Fibroblast of mammary gland (primary cell): ENCODE data around the gene C2CD5.
"Not testable (repeated sequence)": the region's sequence is repeated elsewhere in the genome, so short reads cannot be mapped to it uniquely, and the experiment has no call there.

Source experiments
- DNase-seq: peaks from one replicate; pipeline ENCODE4 v3.0.0-alpha.2; 2010; ENCODE audit warnings: low read depth
- H3K4me3 ChIP-seq: 2 replicates; pipeline ENCODE4 v1.5.1; 2011; ENCODE audit warnings: low read depth, mild to moderate bottlenecking, low read length, moderate library complexity; ENCODE audit not compliant: control insufficient read depth
- TF ChIP-seq, protein P1 (sequence below): conservative IDR thresholded peaks from 2 replicates; pipeline ENCODE4 v1.5.1; 2011; ENCODE audit warnings: low read depth, low read length, inconsistent platforms; ENCODE audit not compliant: control insufficient read depth, insufficient read depth

C2CD5 gene

GRCh38 chr12:22500100-22500499 is 44.2 kb downstream of the C2CD5 start:
- no peak overlapping the region for H3K4me3 ChIP-seq
- TF ChIP-seq, protein P1, sequence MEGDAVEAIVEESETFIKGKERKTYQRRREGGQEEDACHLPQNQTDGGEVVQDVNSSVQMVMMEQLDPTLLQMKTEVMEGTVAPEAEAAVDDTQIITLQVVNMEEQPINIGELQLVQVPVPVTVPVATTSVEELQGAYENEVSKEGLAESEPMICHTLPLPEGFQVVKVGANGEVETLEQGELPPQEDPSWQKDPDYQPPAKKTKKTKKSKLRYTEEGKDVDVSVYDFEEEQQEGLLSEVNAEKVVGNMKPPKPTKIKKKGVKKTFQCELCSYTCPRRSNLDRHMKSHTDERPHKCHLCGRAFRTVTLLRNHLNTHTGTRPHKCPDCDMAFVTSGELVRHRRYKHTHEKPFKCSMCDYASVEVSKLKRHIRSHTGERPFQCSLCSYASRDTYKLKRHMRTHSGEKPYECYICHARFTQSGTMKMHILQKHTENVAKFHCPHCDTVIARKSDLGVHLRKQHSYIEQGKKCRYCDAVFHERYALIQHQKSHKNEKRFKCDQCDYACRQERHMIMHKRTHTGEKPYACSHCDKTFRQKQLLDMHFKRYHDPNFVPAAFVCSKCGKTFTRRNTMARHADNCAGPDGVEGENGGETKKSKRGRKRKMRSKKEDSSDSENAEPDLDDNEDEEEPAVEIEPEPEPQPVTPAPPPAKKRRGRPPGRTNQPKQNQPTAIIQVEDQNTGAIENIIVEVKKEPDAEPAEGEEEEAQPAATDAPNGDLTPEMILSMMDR = no peak
- no peak for DNase-seq

DNA sequence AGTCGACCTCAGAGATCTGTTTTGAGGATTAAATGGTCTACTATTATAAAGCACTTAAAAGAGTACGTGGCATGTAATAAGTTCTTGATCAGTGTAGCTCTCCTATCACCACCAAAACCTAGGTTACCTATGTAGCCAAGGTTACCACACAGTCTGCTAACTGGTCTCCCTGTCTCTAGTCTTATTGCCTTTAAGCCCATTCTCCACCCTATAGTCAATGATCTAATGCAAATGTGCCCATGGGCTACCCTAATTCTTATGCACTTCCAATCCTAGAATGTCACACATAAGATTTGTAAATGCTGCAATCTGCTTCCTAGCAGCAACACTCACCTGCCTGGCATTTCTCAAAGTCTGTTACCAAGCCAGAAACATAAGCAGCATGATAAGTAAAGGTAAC is 44.9 kb downstream of the C2CD5 start:
- TF ChIP-seq, protein P1 = no peak

GRCh38 chr12:22494319-22494718 is 50.0 kb downstream of the C2CD5 start:
- DNase-seq = no peak
- H3K4me3 ChIP-seq = no peak overlapping the region
- TF ChIP-seq, protein P1 = no peak

More for the DNA sequence above, 44.9 kb downstream of the C2CD5 start:
- no peak for DNase-seq
- no peak overlapping the region for H3K4me3 ChIP-seq

DNA sequence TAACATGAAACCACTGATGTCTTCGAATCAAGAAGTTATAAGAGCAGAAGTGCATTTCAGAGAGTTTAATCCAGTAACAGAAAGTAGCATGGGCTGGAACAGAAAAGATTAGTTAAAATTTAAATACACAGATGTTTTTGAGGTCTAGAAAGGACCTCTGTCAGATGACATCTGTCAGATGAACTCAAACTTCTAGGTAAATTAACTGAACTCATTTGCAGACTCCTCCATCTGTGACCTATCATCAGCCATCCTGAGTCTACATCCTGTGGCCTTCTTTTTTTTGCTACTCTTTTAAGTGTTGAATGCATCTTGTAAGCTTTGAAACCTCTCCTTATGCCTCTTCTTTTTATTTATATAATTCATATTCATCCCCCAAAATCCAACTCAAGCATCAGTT is 53.3 kb downstream of the C2CD5 start:
- no peak for DNase-seq
- no peak overlapping the region for H3K4me3 ChIP-seq
- TF ChIP-seq, protein P1 = no peak

DNA sequence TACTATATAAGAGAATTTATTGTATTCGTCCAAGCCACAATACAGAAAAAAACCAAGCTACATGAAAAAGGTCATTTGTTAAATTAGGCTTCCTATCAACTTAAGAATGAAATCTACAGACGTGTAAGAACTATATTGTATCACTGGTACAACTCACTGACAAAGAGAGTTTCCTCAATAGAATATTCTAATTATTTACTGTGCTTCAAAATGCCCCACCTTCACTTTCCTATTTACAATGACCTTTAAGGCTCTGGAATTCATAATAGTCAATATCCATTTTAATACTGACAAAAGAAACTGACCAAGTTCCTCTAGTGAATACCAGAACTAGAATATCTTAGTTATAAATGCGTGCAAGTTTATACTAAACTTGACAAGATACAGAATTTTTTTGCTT is 55.9 kb downstream of the C2CD5 start:
- no peak for DNase-seq
- no peak overlapping the region for H3K4me3 ChIP-seq
- TF ChIP-seq, protein P1 = no peak

GRCh38 chr12:22487683-22488082 is 56.7 kb downstream of the C2CD5 start:
- not testable (repeated sequence) for H3K4me3 ChIP-seq, DNase-seq

DNA sequence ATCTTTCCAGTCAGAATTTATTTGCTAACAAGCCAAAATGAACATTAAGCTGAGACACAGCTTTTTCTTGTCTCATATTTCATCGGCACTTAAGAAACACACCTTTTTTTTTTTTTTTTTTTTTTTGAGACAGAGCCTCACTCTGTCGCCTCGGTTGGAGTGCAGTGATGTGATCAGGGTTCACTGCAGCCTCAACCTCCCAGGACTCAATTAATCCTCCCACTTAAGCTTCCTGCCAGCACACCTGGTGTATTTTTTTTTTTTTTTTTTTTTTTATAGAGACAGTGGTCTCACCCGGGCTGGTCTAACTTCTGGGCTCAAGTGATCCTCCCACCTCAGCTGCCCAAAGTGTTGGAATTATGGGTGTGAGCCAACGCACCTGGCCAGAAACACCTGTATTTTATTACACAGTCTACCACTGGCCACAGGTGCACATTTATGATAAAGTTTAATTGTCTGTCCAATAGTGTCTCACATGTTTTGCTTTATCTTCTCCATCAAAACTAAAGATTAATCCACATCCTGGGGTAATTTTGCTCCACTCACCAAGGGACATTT is 62.7 kb downstream of the C2CD5 start:
- H3K4me3 ChIP-seq = no peak overlapping the region
- no peak for DNase-seq
- TF ChIP-seq, protein P1 = no peak

- not testable (repeated sequence) for DNase-seq, H3K4me3 ChIP-seq
Measured at GRCh38 chr12:22480814-22481213, 63.5 kb downstream of the C2CD5 start.
